HEK293 (cell line): ENCODE data around the gene LRRTM2.

Source experiments
- CTCF ChIA-PET: fragments of 350-600 bp; formaldehyde crosslinking; extraction: SDS; loops from one replicate; lab custom pipeline; 2021; ENCODE audit warnings: antibody characterized with exemption; lab: Yijun Ruan, JAX
- POLR2A ChIA-PET: fragments of 300-600 bp; formaldehyde crosslinking; extraction: SDS; loops from one replicate; lab custom pipeline; 2020; ENCODE audit warnings: antibody characterized with exemption, inconsistent platforms; lab: Yijun Ruan, JAX
- H3K27ac ChIP-seq: fragments of 200-500 bp; sonication (Bioruptor generic); 2 replicates; pipeline ENCODE4 v1.5.1; 2014; ENCODE audit warnings: low read depth, low read length, control low read depth, inconsistent platforms; ENCODE audit errors: extremely low read depth
- H3K36me3 ChIP-seq, 2 experiments: fragments of 200-500 bp in 1 of 2; sonication (Bioruptor generic) in 1 of 2; 1 replicate in 1 of 2; 2 replicates in 1 of 2; pipeline ENCODE4 v1.5.1; 2014 to 2017; ENCODE audit warnings: inconsistent platforms in 2 of 2, low read length in 2 of 2; ENCODE audit not compliant: control insufficient read depth in 2 of 2, insufficient read depth in 1 of 2
- H3K4me1 ChIP-seq: fragments of 200-500 bp; sonication (Bioruptor generic); 2 replicates; pipeline ENCODE4 v1.5.1; 2014; ENCODE audit warnings: mild to moderate bottlenecking, low read length, inconsistent platforms; ENCODE audit not compliant: control insufficient read depth, insufficient read depth
- H3K4me3 ChIP-seq: 2 replicates; pipeline ENCODE4 v1.5.1; 2011; ENCODE audit warnings: low read depth, mild to moderate bottlenecking, control low read depth, low read length, moderate library complexity
- H3K9me3 ChIP-seq: fragments of 200-500 bp; sonication (Bioruptor generic); 2 replicates; pipeline ENCODE4 v1.5.1; 2014; ENCODE audit warnings: low read depth, low read length, inconsistent platforms; ENCODE audit not compliant: control insufficient read depth, insufficient read depth
- MEIS1 ChIP-seq: sonication (generic); formaldehyde crosslinking; IDR thresholded peaks from 2 replicates; pipeline ENCODE4 v1.8.1; 2022; ENCODE audit warnings: missing genetic modification reagents, mild to moderate bottlenecking, borderline replicate concordance
- SALL2 ChIP-seq: fragments of 450-650 bp; formaldehyde crosslinking; IDR thresholded peaks from 2 replicates; pipeline ENCODE4 v1.5.0; 2017; ENCODE audit warnings: missing biosample characterization, mild to moderate bottlenecking, missing genetic modification characterization, borderline replicate concordance
- SP3 ChIP-seq: fragments of 450-650 bp; formaldehyde crosslinking; IDR thresholded peaks from 2 replicates; pipeline ENCODE4 v1.5.1; 2016; ENCODE audit warnings: missing biosample characterization, missing genetic modification characterization
- ZBTB11 ChIP-seq: fragments of 450-650 bp; formaldehyde crosslinking; conservative IDR thresholded peaks from 2 replicates; pipeline ENCODE4 v1.5.1; 2016; ENCODE audit warnings: low read depth, missing biosample characterization, missing genetic modification characterization
- ZBTB20 ChIP-seq: fragments of 450-650 bp; formaldehyde crosslinking; IDR thresholded peaks from 2 replicates; pipeline ENCODE4 v1.5.1; 2016; ENCODE audit warnings: missing biosample characterization, missing genetic modification characterization
- ZBTB44 ChIP-seq: fragments of 450-650 bp; IDR thresholded peaks from 2 replicates; pipeline ENCODE4 v1.5.1; 2018; ENCODE audit warnings: missing biosample characterization, mild to moderate bottlenecking, missing genetic modification characterization
- ZBTB49 ChIP-seq: fragments of 450-650 bp; formaldehyde crosslinking; IDR thresholded peaks from 2 replicates; pipeline ENCODE4 v1.5.1; 2016; ENCODE audit warnings: missing biosample characterization, missing genetic modification characterization, low read depth
- ZBTB6 ChIP-seq: fragments of 450-650 bp; formaldehyde crosslinking; IDR thresholded peaks from 2 replicates; pipeline ENCODE4 v1.5.1; 2017; ENCODE audit warnings: missing biosample characterization, missing genetic modification characterization
- ZNF138 ChIP-seq: fragments of 450-650 bp; formaldehyde crosslinking; IDR thresholded peaks from 2 replicates; pipeline ENCODE4 v1.5.1; 2016; ENCODE audit warnings: missing biosample characterization, missing genetic modification characterization, borderline replicate concordance
- ZNF140 ChIP-seq: fragments of 450-650 bp; formaldehyde crosslinking; IDR thresholded peaks from 2 replicates; pipeline ENCODE4 v1.5.1; 2016; ENCODE audit warnings: missing biosample characterization, missing genetic modification characterization
- ZNF26 ChIP-seq: fragments of 450-650 bp; formaldehyde crosslinking; IDR thresholded peaks from 2 replicates; pipeline ENCODE4 v1.5.1; 2016; ENCODE audit warnings: missing biosample characterization, missing genetic modification characterization
- ZNF292 ChIP-seq: fragments of 450-650 bp; formaldehyde crosslinking; IDR thresholded peaks from 2 replicates; pipeline ENCODE4 v1.5.1; 2016; ENCODE audit warnings: low read depth, missing biosample characterization, missing genetic modification characterization, borderline replicate concordance
- ZNF311 ChIP-seq: fragments of 450-650 bp; formaldehyde crosslinking; IDR thresholded peaks from 2 replicates; pipeline ENCODE4 v1.5.1; 2017; ENCODE audit warnings: missing biosample characterization, missing genetic modification characterization, borderline replicate concordance
- ZNF350 ChIP-seq: fragments of 450-650 bp; formaldehyde crosslinking; IDR thresholded peaks from 2 replicates; pipeline ENCODE4 v1.5.0; 2017; ENCODE audit warnings: missing biosample characterization, mild to moderate bottlenecking, missing genetic modification characterization
- ZNF366 ChIP-seq: fragments of 450-650 bp; formaldehyde crosslinking; conservative IDR thresholded peaks from 2 replicates; pipeline ENCODE4 v1.5.1; 2016; ENCODE audit warnings: missing biosample characterization, missing genetic modification characterization
- ZNF423 ChIP-seq: fragments of 450-650 bp; formaldehyde crosslinking; IDR thresholded peaks from 2 replicates; pipeline ENCODE4 v1.5.1; 2016; ENCODE audit warnings: missing biosample characterization, missing genetic modification characterization
- ZNF426 ChIP-seq: fragments of 450-650 bp; formaldehyde crosslinking; IDR thresholded peaks from 2 replicates; pipeline ENCODE4 v1.5.1; 2017; ENCODE audit warnings: missing biosample characterization, missing genetic modification characterization, mild to moderate bottlenecking, inconsistent platforms, moderate library complexity
- ZNF580 ChIP-seq: fragments of 450-650 bp; formaldehyde crosslinking; IDR thresholded peaks from 2 replicates; pipeline ENCODE4 v1.5.1; 2016; ENCODE audit warnings: missing biosample characterization, missing genetic modification characterization
- ZNF629 ChIP-seq: fragments of 450-650 bp; formaldehyde crosslinking; IDR thresholded peaks from 2 replicates; pipeline ENCODE4 v1.5.1; 2017; ENCODE audit warnings: missing biosample characterization, missing genetic modification characterization
- ZNF704 ChIP-seq: fragments of 450-650 bp; formaldehyde crosslinking; IDR thresholded peaks from 2 replicates; pipeline ENCODE4 v1.5.1; 2016; ENCODE audit warnings: missing biosample characterization, missing genetic modification characterization
- ZNF776 ChIP-seq: fragments of 450-650 bp; formaldehyde crosslinking; IDR thresholded peaks from 2 replicates; pipeline ENCODE4 v1.5.0; 2017; ENCODE audit warnings: missing biosample characterization, missing genetic modification characterization, borderline replicate concordance
- ZSCAN23 ChIP-seq: fragments of 450-650 bp; formaldehyde crosslinking; IDR thresholded peaks from 2 replicates; pipeline ENCODE4 v1.5.1; 2016; ENCODE audit warnings: missing biosample characterization, missing genetic modification characterization

LRRTM2 gene

GRCh38 chr5:138874241-138874640 lies 894 bp downstream of the LRRTM2 start:
- Histone ChIP-seq H3K9me3 (no peaks in the 10 kb centered on the region), H3K4me3 (no peak overlapping the region), H3K27ac (no peak overlapping the region), H3K4me1 (peaks cover 43% of the 10 kb centered on the region), H3K36me3 (no peaks in the 10 kb centered on the region)
- CTCF ChIA-PET: interaction anchor here (0.6 to 2.1 kb wide), 6 partner anchors 11 to 338 kb away, joined by 3 to 6 read pairs (median 3); no protein-coding TSS in a partner anchor
- no peak for TF ChIP-seq ZNF426 (tag by site-specific recombination)
- TF ChIP-seq ZNF776 (tag by site-specific recombination): no peak
- no peak for TF ChIP-seq SP3 (tag by site-specific recombination)
- TF ChIP-seq ZNF350 (tag by site-specific recombination): no peak
- no peak for TF ChIP-seq SALL2 (tag by site-specific recombination)
- POLR2A ChIA-PET: no interaction called here

- no peak for TF ChIP-seq ZBTB49
- TF ChIP-seq ZNF704 (tag by site-specific recombination): no peak
- TF ChIP-seq ZNF423 (tag by site-specific recombination): no peak
- no peak for TF ChIP-seq ZNF629 (tag by site-specific recombination)
- TF ChIP-seq ZNF580 (tag by site-specific recombination): no peak
- no peak for TF ChIP-seq ZBTB11 (tag by site-specific recombination)
- TF ChIP-seq ZSCAN23: no peak
- TF ChIP-seq ZNF366 (tag by site-specific recombination): no peak
- no peak for TF ChIP-seq ZNF140
- no peak for TF ChIP-seq ZNF311 (tag by site-specific recombination)
- no peak for TF ChIP-seq ZBTB44 (tag by site-specific recombination)
- no peak for TF ChIP-seq ZNF26
- no peak for TF ChIP-seq ZNF292 (tag by site-specific recombination)
- TF ChIP-seq ZBTB6 (tag by site-specific recombination): no peak
- no peak for TF ChIP-seq ZNF138 (tag by site-specific recombination)
- no peak for TF ChIP-seq MEIS1 (CRISPR knock-in tag)
- TF ChIP-seq ZBTB20 (tag by site-specific recombination): no peak
- POLR2A ChIA-PET: no interaction called here
- Histone ChIP-seq H3K4me3 (no peak overlapping the region), H3K36me3 (no peaks in the 10 kb centered on the region), H3K27ac (no peak overlapping the region), H3K4me1 (peaks cover 43% of the 10 kb centered on the region), H3K9me3 (no peaks in the 10 kb centered on the region)
- CTCF ChIA-PET: interaction anchor here (0.6 to 2.1 kb wide), 7 partner anchors 10 to 338 kb away, joined by 3 to 6 read pairs (median 3); no protein-coding TSS in a partner anchor
Observed at GRCh38 chr5:138873466-138874221, 1.5 kb downstream of the LRRTM2 start.
